Stimulated activated CD4-positive, alpha-beta T cell treated with anti-CD3 and anti-CD28 coated beads, TNF-alpha, amount 100 ng/mL, for 24 hours (primary cell): Measurements from ENCODE around the gene PA2G4.
"Not testable (repeated sequence)": the region's sequence is repeated elsewhere in the genome, so short reads cannot be mapped to it uniquely, and the experiment has no call there.

Source experiments
- DNase-seq, 3 experiments: peaks; one replicate each; pipeline ENCODE4 v3.0.0-alpha.2; 2020; ENCODE audit warnings: low read depth in 3 of 3

The PA2G4 gene

GRCh38 chr12:56099787-56100186 lies 4.6 kb upstream of the PA2G4 start:
- no peak for DNase-seq

GRCh38 chr12:56101045-56101444 lies 3.3 kb upstream of the PA2G4 start:
- no peak for DNase-seq

GRCh38 chr12:56102683-56103065 lies 1.7 kb upstream of the PA2G4 start:
- no peak for DNase-seq

DNA sequence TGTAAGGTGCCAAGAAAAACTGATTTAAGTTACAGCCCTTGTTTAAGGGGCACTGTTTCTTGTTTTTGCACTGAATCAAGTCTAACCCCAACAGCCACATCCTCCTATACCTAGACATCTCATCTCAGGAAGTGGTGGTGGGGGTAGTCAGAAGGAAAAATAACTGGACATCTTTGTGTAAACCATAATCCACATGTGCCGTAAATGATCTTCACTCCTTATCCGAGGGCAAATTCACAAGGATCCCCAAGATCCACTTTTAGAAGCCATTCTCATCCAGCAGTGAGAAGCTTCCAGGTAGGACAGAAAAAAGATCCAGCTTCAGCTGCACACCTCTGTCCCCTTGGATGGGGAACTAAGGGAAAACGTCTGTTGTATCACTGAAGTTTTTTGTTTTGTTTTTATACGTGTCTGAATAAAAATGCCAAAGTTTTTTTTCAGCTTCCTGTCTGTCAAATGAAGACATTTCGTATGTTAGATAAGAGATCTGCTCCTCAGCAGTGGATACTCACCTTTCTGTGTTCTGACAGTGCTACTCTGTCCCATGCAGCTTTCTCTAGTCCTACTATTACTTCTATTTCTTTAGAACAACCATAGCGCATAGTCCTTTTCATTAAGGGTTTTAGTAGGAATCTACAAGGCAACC lies 1.2 kb upstream of the PA2G4 start:
- DNase-seq = no peak

- DNase-seq = no peak
Measured at GRCh38 chr12:56103823-56104108, 593 bp upstream of the PA2G4 start.

GRCh38 chr12:56104815-56105608 lies 653 bp downstream of the PA2G4 start:
- DNase-seq = peak in 1 of 3 experiments; percentile 37

DNA sequence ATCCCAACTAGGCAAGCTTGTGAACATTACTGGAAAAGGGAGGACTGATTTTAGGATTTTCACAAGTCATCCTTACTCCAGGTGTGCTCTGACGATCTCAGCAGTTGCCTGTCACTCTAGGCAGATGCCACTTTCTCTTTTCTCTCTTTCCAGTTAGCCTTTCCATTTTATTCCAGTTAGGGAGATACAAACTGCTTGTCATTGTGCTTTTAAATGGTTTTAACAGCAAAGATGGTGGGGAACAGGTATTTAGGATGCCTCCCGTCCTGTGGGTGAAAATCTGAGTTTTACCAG lies 1.2 kb downstream of the PA2G4 start:
- no peak for DNase-seq

GRCh38 chr12:56107242-56107641 lies 2.9 kb downstream of the PA2G4 start:
- no peak for DNase-seq

DNA sequence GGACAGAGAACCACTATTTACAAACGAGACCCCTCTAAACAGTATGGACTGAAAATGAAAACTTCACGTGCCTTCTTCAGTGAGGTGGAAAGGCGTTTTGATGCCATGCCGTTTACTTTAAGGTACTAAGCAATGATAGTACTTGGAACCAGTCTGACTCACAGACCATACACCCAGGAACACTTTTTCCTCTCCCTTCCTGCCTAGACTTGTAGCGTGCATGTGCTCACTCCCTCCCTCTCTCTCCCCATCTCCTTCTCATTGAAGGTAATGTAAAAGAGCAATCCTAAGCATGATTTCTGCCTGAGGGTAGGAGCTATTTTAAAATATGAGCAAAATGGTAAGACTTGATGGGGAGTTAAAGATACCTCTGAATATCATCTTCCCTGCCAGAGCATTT lies 6.2 kb downstream of the PA2G4 start:
- no peak for DNase-seq

DNA sequence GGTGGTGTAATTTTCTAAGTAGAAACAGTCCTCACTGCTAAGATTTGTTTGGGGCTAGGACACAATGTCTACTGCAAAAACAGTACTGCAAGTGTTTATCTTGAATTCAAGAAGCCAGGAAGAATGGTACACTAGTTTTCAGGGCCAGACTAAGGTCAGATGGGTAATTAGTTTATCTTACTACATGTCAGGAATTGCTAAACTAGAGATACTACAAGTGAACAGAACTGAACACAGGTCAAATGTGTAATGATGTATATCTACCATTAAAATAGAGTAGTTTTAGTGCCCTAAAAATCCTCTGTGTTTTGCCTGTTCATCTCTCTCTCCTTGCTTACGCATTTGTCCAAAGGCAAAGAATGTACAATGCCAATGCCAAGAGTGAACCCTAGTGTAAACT lies 9.7 kb downstream of the PA2G4 start:
- no peak for DNase-seq

DNA sequence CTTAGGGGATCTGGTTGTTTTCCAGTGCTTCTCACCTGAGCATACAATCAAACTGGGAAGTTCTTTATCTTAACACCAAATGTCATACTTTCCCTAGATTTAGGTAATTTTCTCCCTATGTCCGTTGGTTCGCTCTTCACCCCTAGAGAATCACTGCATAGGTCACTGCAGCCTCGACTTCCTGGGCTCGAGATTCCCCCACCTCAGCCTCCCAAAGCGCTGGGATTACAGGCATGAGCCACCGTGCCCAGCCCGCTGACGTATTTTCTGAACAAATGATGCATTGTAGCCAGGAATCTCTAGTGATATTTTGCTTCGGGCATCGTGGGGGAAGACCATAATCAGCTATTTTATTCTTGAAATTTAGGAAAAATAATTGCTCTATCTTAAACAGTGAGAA lies 11.0 kb downstream of the PA2G4 start:
- no peak for DNase-seq

- peak; percentile 85 to 91 (median 91) for DNase-seq
Measured at GRCh38 chr12:56116267-56117081, 12.1 kb downstream of the PA2G4 start, which contains the start of gene RPL41. RPL41 (plus strand) TSS chr12:56116633.

- DNase-seq = not testable (repeated sequence)
Measured at GRCh38 chr12:56117082-56117706, 12.8 kb downstream of the PA2G4 start.

DNA sequence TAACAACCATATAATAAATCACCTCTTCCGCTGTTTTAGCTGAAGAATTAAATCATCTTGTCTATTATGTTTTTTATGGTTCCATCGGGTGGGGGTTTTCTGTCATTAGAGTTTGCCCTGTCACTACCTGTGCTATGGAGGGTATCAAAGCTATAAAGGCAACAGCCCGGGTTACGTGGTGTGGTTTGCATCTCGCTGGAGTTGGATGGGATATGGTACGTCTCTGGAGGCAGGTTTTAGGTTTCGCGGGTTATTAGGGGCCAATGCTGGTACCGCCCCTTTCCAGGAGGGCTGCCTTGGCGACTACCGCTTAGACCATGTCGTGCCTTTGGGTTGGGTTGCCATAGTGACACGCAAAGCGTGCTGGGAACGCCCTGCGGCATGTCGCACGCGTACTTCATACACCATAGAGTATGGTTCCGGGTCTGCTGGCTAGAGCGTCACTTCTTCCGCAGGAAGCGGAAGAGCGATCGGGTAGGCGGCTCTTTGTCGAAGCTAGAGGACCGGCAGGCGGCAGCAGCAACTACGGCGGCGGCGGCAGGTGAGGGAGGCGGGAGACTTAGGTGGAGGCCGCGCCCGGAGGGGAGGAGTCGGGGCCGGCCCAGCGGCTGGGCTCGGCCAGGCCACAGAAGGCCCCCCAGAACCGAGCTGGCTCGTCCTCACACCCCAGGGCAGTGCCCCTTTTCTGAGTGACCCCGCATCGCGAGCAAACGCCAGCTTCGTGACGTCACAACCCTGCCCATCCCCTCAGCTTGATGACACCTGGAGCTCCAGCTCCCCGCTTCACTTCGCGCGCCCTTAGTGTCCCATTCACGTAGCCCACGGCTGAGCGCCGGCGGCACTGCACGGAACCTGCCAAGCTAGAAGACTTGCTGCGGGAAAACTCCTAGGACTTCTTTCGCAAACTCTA lies 13.7 kb downstream of the PA2G4 start, which contains the start of gene ZC3H10:
ZC3H10 (plus strand) TSS at position 489 of the 910 bp plus-strand sequence. CDS start 2,297 bp downstream, outside the sequence.
- DNase-seq = peak; percentile 97 to 98 (median 98)

GRCh38 chr12:56118688-56119357 lies 14.5 kb downstream of the PA2G4 start:
- DNase-seq = no peak

DNA sequence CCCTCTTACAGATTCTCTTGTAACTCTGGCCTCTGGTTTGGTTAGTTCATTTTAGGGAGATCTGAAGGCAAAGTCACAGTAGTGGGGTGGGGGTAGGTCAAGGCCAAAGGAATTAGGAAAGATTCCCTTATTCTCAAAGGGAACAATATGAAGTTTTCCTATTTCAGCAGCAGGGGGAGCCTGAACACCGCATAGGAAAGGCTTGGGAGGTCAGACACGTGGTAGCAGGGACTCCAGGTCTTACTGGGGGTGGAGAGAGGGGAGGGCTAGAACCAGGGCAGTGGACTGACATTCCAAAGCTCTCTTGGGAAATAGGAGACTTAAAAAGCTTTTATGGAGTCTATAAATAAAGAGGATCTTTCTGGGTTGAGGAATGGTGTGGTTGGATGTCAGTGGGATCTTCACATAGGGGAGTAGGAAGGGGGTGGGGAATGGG lies 15.0 kb downstream of the PA2G4 start:
- DNase-seq = peak in 2 of 3 experiments; percentile 43 to 49

DNA sequence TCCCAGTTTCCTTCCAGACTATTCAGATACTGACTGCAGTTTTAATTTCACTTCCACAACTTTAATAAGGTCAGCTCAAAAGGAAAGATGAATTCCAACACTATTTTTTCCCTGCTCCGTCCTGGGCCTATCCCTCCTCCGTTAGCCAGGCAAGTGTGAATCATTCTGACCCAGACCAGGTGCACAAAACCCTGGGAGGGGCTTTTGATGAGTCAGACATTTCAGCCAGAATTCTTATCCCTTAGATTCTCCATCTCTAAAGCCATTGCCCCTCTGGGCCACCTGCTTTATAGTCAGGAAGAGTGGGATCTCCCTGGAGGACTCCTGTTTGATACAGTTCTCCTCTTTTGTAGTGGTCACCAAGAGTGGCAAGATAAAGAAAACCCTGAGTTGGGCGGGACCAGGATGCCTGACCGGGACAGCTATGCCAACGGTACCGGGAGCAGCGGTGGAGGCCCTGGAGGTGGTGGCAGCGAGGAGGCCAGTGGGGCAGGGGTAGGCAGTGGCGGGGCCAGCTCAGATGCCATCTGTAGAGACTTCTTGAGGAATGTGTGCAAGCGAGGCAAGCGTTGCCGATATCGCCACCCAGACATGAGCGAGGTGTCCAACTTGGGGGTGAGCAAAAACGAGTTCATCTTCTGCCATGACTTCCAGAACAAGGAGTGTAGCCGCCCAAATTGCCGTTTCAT lies 15.9 kb downstream of the PA2G4 start:
- DNase-seq = no peak

- DNase-seq = no peak
Measured at GRCh38 chr12:56121204-56121870, 17.0 kb downstream of the PA2G4 start.

- no peak for DNase-seq
Measured at GRCh38 chr12:56122637-56123036, 18.3 kb downstream of the PA2G4 start.
